ENCODE results near the gene CASP8AP2.
"Not testable (repeated sequence)": the region's sequence is repeated elsewhere in the genome, so short reads cannot be mapped to it uniquely, and the experiment has no call there.

The CASP8AP2 gene

GRCh38 chr6:89826029-89826528 lies 3.6 kb upstream of the CASP8AP2 start:
- no peak for DNase-seq

DNA sequence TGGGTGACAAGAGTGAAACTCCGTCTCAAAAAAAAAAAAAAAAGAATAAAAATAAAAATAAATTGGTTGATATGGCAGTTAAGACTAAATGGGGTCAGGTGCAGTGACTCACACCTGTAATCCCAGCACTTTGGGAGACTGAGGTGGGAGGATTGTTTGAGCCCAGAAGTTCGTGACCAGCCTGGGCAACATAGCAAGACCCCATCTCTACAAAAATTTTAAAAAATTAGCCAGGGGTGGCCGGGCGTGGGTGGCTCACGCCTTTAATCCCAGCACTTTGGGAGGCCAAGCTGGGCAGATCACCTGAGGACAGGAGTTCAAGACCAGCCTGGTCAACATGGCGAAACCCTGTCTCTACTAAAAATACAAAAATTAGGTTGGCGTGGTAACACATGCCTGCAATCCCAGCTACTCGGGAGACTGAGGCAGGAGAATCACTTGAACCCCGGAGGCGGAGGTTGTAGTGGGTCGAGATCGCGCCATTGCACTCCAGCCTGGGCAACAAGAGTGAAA lies 1.1 kb upstream of the CASP8AP2 start:
- DNase-seq, result not testable (repeated sequence)

GRCh38 chr6:89828988-89829471 lies 650 bp upstream of the CASP8AP2 start:
- DNase-seq, result no peak

- DNase-seq, result no peak
Measured at GRCh38 chr6:89830170-89830809, 610 bp downstream of the CASP8AP2 start.

GRCh38 chr6:89834884-89835792 lies 5.5 kb downstream of the CASP8AP2 start:
- DNase-seq, result no peak

- no peak for DNase-seq
Measured at GRCh38 chr6:89836639-89837222, 7.1 kb downstream of the CASP8AP2 start.

- DNase-seq, result no peak
Measured at GRCh38 chr6:89840538-89840937, 10.9 kb downstream of the CASP8AP2 start.

- no peak for DNase-seq
Measured at GRCh38 chr6:89842228-89842627, 12.5 kb downstream of the CASP8AP2 start.

GRCh38 chr6:89843070-89843469 lies 13.4 kb downstream of the CASP8AP2 start:
- no peak for DNase-seq

GRCh38 chr6:89847513-89847912 lies 17.8 kb downstream of the CASP8AP2 start:
- DNase-seq, result not testable (repeated sequence)

DNA sequence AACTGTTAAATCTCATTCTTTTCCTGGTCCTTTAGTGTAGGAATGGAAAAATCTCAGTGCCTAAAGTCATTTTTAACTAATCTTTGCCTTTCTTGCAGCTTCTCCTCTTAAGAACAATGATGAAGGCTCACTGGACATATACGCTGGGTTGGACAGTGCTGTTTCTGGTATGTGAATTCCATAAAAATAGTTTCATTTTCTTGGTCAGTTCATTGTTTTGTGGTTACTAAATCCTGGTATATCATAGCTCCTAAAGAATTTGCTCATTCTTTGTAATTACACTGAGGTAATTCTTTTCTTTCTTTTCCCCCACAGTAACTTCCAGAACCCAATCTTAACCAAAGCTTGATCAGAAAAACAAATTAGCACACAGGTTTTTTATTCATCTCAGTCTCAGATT lies 23.4 kb downstream of the CASP8AP2 start:
- no peak for DNase-seq

- no peak for DNase-seq
Measured at GRCh38 chr6:89858041-89858440, 28.4 kb downstream of the CASP8AP2 start.

DNA sequence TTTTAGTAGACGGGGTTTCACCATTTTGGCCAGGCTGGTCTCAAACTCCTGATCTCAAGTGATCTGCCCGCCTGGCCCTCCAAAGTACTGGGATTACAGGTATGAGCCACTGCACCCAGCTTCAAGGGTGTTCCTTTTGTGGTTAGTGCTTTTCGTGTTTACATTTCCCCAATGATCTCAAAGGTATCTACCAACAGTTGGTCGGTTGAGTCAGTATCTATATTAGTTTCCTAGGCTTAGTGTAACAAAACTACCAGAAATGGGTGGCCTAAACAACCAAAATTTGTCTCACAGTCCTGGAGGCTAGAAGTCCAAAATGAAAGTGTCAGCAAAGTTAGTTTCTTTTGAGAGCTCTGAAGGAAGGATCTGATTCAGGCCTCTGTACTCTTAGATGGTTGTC lies 30.1 kb downstream of the CASP8AP2 start:
- no peak for DNase-seq

GRCh38 chr6:89862273-89862672 lies 32.6 kb downstream of the CASP8AP2 start:
- DNase-seq, result no peak

GRCh38 chr6:89862698-89863097 lies 33.0 kb downstream of the CASP8AP2 start:
- DNase-seq, result no peak

DNA sequence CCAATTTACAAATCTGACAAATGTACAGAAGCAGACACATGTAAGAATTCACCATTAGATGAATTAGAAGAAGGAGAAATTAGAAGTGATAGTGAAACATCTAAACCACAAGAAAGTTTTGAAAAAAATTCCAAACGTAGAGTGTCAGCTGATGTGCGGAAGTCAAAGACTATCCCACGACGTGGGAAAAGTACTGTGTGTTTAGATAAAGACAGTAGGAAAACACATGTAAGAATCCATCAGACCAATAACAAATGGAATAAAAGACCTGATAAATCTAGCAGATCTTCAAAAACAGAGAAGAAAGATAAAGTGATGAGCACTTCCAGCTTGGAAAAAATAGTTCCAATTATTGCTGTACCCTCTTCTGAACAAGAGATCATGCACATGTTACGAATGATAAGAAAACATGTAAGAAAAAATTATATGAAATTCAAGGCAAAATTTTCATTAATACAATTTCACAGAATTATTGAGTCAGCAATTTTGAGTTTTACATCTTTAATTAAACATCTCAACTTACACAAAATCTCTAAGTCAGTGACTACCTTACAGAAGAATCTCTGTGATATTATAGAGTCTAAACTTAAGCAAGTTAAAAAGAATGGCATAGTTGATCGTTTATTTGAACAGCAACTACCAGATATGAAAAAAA lies 36.5 kb downstream of the CASP8AP2 start:
- DNase-seq, result no peak

DNA sequence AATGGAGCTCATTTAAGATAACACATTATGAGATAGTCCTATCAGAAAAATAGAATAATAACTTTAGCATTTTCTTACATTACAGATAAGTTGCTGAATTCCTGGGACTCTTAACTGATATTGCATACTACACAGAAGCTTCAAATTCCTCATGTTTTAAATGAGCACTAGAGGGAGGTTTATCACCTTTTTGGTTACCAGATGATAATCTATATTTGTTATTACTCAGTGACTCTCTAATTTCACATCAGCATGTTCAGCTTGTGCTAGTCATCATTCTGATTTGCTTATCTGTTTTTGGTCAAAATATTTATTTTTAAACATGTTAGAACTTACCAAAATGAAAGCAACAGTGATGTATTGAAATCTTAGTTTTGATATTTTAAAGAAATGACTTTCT lies 44.0 kb downstream of the CASP8AP2 start:
- no peak for DNase-seq

GRCh38 chr6:89874438-89874837 lies 44.8 kb downstream of the CASP8AP2 start:
- no peak for DNase-seq

DNA sequence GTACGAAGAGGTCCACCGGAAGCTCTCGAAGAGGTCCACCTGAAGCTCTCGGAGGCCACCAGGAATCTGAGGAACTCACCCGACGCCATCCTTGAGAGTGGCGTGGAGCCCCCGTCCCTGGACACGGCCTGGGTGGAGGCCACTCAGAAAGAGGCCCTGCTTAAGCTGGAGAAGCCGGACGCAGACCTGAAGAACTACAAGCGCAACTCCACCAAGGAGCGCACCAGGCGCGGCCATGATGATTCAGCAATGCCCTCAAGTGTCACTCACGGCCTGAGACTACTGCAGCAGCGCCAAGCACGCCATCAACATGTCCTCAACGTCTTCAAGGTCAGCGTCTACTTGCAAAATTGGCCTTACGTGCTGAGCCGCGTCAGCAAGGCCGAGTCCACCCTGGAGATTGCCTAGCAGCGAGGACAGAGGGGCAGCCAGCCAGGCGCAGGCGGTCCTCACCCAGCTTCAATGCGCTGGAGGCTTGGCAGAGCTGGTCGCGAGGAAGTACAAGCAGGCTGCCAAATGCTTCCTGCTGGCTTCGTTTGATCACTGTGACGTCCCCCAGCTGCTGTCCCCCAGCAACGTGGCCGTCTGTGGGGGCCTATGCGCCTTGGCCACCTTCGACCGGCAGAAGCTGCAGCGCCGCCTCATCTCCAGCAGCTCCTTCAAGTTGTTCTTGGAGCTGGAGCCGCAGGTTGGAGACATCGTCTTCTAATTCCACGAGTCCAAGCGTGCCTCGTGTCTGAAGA lies 56.9 kb downstream of the CASP8AP2 start:
- no peak for DNase-seq

DNA sequence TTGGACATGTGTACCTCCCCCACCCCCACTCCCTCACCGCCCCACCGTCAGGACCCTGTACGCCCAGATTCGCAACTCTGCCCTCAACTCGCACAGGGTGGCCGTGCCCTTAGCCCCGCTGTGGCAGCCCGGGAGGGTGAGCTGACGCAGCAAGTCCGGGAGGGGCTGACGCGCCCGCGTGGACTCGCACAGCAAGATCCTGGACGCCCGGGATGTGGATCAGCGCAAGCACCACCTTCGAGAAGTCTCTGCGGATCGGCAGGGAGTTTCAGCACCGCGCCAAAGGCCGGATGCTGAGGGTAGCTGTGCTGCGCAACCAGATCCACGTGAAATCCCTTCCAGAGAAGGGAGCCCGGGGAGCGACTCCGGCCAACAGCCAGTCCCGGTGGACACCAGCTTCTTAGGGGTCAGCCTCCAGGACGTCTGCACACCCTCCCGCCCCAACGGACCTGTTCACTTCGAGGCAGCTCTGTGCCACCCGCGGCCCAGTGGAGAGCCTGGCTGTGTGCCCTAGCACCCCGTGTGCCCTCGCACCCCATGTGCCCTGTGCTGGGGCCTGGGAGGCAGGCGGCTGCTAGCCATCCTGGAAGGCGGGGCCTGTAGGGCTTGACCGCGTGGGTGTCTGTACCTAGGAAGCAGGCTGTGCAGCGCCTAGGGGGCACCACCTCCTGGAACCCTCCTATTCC lies 57.9 kb downstream of the CASP8AP2 start:
- no peak for DNase-seq

- DNase-seq, result no peak
Measured at GRCh38 chr6:89888138-89888514, 58.4 kb downstream of the CASP8AP2 start.
